Type B pancreatic cell (in vitro differentiated cells): ENCODE data around the gene IL1RAPL1. TPM values are rescaled to one million over a fixed set of nuclear protein-coding genes. Genes with fewer than 3 reads are reported as not detected.
A peak's percentile ranks its signal among the peaks of the same experiment; 100 is the strongest.

ENCODE experiments used
- DNase-seq: peaks from one replicate; pipeline ENCODE4 v3.0.0; 2021; ENCODE audit warnings: mixed read lengths; ENCODE audit not compliant: unreplicated experiment; ENCODE audit errors: extremely low spot score
- H3K27ac Mint-ChIP-seq: 2 replicates; pipeline ENCODE4 v1.8.0; 2021; ENCODE audit warnings: mild to moderate bottlenecking, mixed read lengths
- H3K27me3 Mint-ChIP-seq: 2 replicates; pipeline ENCODE4 v1.8.0; 2021; ENCODE audit warnings: mixed read lengths
- H3K36me3 Mint-ChIP-seq: 2 replicates; pipeline ENCODE4 v1.8.0; 2021; ENCODE audit warnings: mixed read lengths
- H3K4me1 Mint-ChIP-seq: one replicate; pipeline ENCODE4 v1.8.0; 2021; ENCODE audit warnings: mixed read lengths; ENCODE audit not compliant: unreplicated experiment
- H3K4me3 Mint-ChIP-seq: 2 replicates; pipeline ENCODE4 v1.8.0; 2021; ENCODE audit warnings: mild to moderate bottlenecking, mixed read lengths
- H3K9me3 Mint-ChIP-seq: 2 replicates; pipeline ENCODE4 v1.8.0; 2021; ENCODE audit warnings: mixed read lengths
- CTCF ChIP-seq: fragments of 200-600 bp; sonication (generic); conservative IDR thresholded peaks from 2 replicates; pipeline ENCODE4 v1.5.0; 2021; ENCODE audit warnings: antibody characterized with exemption, mild to moderate bottlenecking
- total RNA-seq: library from RNA; stranded (reverse); gene quantifications from 2 replicates; pipeline ENCODE4 v1.2.1, GENCODE V29; 2021; ENCODE audit warnings: low replicate concordance

IL1RAPL1 gene
- total RNA-seq, 1 donor from 2014 or later: 2.6 TPM

- H3K27me3 Mint-ChIP-seq: no peaks in the 10 kb centered on the region
- no peaks in the 10 kb centered on the region for H3K4me1 Mint-ChIP-seq
- H3K36me3 Mint-ChIP-seq: no peaks in the 10 kb centered on the region
- DNase-seq: no peak
- H3K4me3 Mint-ChIP-seq: no peak overlapping the region
- no peak for TF ChIP-seq CTCF
- no peak overlapping the region for H3K27ac Mint-ChIP-seq
- no peaks in the 10 kb centered on the region for H3K9me3 Mint-ChIP-seq
Measured at GRCh38 chrX:29687687-29688086, 1100.4 kb downstream of the IL1RAPL1 start.

GRCh38 chrX:29690061-29690460 is 1102.8 kb downstream of the IL1RAPL1 start:
- DNase-seq: no peak
- Mint-ChIP-seq H3K27ac (no peak overlapping the region), H3K9me3 (no peaks in the 10 kb centered on the region), H3K36me3 (no peaks in the 10 kb centered on the region), H3K27me3 (no peaks in the 10 kb centered on the region), H3K4me3 (no peak overlapping the region), H3K4me1 (no peaks in the 10 kb centered on the region)
- TF ChIP-seq CTCF: no peak

GRCh38 chrX:29691044-29691443 is 1103.8 kb downstream of the IL1RAPL1 start:
- no peaks in the 10 kb centered on the region for H3K27me3 Mint-ChIP-seq
- H3K9me3 Mint-ChIP-seq: no peaks in the 10 kb centered on the region
- no peak for DNase-seq
- H3K27ac Mint-ChIP-seq: no peak overlapping the region
- H3K36me3 Mint-ChIP-seq: no peaks in the 10 kb centered on the region
- TF ChIP-seq CTCF: no peak
- no peak overlapping the region for H3K4me3 Mint-ChIP-seq
- H3K4me1 Mint-ChIP-seq: no peaks in the 10 kb centered on the region

GRCh38 chrX:29693912-29694311 is 1106.7 kb downstream of the IL1RAPL1 start:
- no peaks in the 10 kb centered on the region for H3K36me3 Mint-ChIP-seq
- no peaks in the 10 kb centered on the region for H3K27me3 Mint-ChIP-seq
- H3K4me1 Mint-ChIP-seq: no peaks in the 10 kb centered on the region
- no peaks in the 10 kb centered on the region for H3K9me3 Mint-ChIP-seq
- H3K4me3 Mint-ChIP-seq: no peak overlapping the region
- H3K27ac Mint-ChIP-seq: no peak overlapping the region
- DNase-seq: no peak
- no peak for TF ChIP-seq CTCF

- Mint-ChIP-seq H3K4me1 (no peaks in the 10 kb centered on the region), H3K27ac (no peak overlapping the region), H3K27me3 (no peaks in the 10 kb centered on the region), H3K4me3 (no peak overlapping the region), H3K36me3 (no peaks in the 10 kb centered on the region), H3K9me3 (peaks cover 5% of the 10 kb centered on the region)
- no peak for TF ChIP-seq CTCF
- no peak for DNase-seq
Measured at GRCh38 chrX:29699239-29699638, 1112.0 kb downstream of the IL1RAPL1 start.

- Mint-ChIP-seq H3K27ac (no peak overlapping the region), H3K9me3 (peaks cover 13% of the 10 kb centered on the region), H3K36me3 (no peaks in the 10 kb centered on the region), H3K4me3 (no peak overlapping the region), H3K27me3 (no peaks in the 10 kb centered on the region), H3K4me1 (no peaks in the 10 kb centered on the region)
- DNase-seq: no peak
- TF ChIP-seq CTCF: peak; percentile 52
Measured at GRCh38 chrX:29707088-29707487, 1119.8 kb downstream of the IL1RAPL1 start.
